ENCODE data around the gene SPATA18.

DNA sequence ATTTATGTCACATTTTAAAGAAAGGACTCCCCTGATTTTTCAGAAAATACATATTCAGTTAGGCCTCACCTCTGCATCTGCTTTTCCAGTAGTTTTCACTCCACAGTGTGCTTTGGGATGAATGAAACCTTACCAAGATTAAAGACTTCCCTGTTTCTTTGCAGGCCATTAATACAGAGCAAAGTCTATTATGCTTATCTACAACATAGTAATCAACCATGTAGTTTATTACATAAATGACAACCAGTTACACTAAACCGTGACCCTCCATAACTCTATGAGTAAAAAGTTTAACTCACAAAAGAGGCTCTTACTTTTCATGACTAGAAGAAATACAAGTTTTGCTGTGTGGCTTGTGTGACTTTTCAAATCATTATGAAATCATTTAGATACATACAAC is 33.3 kb upstream of the SPATA18 start:
- TF ChIP-seq, protein P1, sequence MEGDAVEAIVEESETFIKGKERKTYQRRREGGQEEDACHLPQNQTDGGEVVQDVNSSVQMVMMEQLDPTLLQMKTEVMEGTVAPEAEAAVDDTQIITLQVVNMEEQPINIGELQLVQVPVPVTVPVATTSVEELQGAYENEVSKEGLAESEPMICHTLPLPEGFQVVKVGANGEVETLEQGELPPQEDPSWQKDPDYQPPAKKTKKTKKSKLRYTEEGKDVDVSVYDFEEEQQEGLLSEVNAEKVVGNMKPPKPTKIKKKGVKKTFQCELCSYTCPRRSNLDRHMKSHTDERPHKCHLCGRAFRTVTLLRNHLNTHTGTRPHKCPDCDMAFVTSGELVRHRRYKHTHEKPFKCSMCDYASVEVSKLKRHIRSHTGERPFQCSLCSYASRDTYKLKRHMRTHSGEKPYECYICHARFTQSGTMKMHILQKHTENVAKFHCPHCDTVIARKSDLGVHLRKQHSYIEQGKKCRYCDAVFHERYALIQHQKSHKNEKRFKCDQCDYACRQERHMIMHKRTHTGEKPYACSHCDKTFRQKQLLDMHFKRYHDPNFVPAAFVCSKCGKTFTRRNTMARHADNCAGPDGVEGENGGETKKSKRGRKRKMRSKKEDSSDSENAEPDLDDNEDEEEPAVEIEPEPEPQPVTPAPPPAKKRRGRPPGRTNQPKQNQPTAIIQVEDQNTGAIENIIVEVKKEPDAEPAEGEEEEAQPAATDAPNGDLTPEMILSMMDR (conservative IDR thresholded peaks at IDR 0.05; ENCODE audit: low read length) = no peak
- no peak for TF ChIP-seq EZH2phosphoT487 (IDR thresholded peaks at IDR 0.05; ENCODE audit: borderline replicate concordance)
